22Rv1 (cell line): ENCODE measurements around the gene ENDOV.

Experiments
- ZFX ChIP-seq: fragments of 450-650 bp; IDR thresholded peaks from 2 replicates; pipeline ENCODE4 v1.6.1; 2017; ENCODE audit warnings: antibody characterized with exemption, borderline replicate concordance
- TF ChIP-seq, protein P1 (sequence below): fragments of 450-650 bp; IDR thresholded peaks from 2 replicates; pipeline ENCODE4 v1.5.1; 2017; ENCODE audit warnings: mild to moderate bottlenecking

DNA sequence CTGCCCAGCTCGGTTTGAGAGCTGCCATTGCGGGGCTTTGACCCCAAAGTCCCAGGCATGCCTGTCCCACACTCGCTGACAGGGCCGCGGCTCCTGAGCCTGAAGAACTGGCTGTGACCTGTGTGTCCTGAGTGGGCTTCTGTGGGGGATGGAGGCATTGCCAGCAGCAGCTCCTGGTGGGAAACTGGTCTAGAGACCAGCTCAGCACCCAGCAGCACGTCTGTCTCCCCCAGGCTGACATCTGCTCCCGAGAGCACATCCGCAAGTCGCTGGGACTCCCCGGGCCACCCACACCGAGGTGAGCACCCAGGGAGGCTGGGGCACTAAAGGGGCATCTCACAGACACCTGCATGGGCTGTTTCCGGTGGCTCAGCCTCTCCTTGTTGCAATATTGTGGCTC is 13.4 kb downstream of the ENDOV start:
- TF ChIP-seq, protein P1, sequence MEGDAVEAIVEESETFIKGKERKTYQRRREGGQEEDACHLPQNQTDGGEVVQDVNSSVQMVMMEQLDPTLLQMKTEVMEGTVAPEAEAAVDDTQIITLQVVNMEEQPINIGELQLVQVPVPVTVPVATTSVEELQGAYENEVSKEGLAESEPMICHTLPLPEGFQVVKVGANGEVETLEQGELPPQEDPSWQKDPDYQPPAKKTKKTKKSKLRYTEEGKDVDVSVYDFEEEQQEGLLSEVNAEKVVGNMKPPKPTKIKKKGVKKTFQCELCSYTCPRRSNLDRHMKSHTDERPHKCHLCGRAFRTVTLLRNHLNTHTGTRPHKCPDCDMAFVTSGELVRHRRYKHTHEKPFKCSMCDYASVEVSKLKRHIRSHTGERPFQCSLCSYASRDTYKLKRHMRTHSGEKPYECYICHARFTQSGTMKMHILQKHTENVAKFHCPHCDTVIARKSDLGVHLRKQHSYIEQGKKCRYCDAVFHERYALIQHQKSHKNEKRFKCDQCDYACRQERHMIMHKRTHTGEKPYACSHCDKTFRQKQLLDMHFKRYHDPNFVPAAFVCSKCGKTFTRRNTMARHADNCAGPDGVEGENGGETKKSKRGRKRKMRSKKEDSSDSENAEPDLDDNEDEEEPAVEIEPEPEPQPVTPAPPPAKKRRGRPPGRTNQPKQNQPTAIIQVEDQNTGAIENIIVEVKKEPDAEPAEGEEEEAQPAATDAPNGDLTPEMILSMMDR, result no peak
- no peak for TF ChIP-seq ZFX
